Measurements from ENCODE around the gene PAOX.

PAOX gene

DNA sequence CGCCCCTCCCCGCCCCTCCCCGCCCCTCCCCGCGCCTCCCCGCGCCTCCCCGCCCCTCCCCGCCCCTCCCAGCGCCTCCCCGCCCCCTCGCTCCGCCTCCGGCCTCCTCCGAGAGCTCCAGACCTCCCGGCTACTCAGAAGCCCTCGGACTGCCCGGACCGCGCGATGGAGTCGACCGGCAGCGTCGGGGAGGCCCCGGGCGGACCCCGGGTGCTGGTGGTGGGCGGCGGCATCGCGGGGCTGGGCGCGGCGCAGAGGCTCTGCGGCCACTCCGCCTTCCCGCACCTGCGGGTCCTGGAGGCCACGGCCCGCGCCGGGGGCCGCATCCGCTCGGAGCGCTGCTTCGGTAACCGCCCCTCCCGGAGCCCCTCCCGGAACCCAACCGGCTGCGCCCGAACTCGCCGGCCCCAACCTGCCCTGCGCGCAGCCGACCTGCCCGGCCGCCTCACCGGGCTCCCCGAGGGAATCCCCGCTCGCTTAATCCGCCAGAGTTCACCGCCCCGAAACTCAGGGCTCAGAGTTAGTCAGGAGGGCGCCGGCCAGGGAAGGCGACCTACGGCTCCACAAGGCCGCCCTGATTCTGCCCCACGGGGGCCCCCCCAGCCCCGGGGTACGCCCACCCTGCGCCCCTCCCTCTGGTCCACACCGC is at the start of gene PAOX:
Gene PAOX (plus strand): TSS at position 111 of the 649 bp plus-strand sequence. CDS start 55 bp downstream, at position 166.
- DNase-seq (ENCODE audit: low spot score) = peak; percentile 51

DNA sequence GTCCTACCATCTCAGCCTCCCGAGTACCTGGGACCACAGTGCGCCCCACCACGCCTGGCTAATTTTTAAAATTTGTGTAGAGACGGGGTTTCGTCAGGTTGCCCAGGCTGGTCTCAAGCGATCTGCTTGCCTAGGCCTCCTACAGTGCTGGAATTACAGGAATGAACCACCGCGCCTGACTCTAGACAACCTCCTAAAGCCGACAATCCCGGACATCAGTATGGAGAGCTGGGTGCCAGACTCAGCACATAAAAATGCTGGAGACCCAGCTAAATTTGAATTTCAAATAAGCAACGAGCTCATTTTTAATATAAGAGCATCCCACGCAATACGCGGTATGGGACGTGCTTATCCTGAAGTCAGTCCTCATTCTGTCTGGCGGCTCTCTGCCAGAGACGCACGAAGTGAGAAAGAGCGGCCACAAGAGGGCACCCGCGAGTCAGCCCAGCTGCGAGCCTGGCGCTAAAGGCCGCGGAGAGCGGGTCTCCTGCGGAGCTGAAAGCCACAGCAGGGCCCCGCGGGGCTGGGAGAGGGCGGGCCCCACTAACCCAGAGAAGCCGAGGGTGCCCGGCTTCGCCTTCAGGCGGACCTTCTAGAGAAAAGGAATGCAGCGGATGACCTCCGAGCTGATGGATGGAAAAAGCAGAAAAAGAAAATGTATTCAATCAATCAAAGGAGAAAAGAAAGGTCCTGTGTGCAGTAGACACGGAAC is 49.4 kb upstream of the PAOX start:
- DNase-seq (ENCODE audit: low spot score) = peak; percentile 84

DNA sequence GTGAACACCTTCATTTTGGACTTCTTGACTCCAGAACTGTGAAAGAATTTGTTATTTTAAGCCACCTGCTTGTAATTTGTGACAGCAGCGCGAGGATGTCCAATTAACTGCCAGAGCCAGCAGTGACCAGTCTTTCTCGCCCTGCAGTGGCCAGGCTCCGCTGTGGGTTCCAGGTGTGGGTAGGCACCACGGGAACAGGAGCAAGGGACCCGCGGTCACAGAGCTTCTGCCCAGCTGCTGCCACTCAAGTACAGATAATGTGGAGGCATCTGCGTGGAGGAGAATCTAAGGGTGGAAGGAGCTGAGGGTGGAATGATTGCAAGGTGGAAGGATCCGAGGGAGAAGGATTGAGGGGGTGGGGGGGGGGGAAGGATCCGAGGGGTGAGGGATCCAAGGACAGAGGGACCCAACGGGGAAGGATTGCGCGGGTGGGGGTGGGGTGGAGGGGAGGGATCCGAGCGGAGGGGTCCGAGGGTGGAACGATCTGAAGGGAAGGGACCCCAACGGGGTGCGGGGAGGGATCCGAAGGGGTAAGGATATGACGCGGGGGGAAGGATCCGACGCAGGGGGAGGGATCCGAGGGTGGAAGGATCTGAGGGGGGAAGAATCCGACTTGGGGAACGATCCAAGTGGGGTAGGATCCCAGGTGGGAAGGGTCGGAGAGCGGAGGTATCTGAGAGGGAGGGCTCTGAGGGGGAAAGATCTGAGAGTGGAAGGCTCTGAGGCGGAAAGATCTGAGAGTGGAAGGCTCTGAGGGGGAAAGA is 45.9 kb upstream of the PAOX start:
- no peak for DNase-seq (ENCODE audit: low spot score)

DNA sequence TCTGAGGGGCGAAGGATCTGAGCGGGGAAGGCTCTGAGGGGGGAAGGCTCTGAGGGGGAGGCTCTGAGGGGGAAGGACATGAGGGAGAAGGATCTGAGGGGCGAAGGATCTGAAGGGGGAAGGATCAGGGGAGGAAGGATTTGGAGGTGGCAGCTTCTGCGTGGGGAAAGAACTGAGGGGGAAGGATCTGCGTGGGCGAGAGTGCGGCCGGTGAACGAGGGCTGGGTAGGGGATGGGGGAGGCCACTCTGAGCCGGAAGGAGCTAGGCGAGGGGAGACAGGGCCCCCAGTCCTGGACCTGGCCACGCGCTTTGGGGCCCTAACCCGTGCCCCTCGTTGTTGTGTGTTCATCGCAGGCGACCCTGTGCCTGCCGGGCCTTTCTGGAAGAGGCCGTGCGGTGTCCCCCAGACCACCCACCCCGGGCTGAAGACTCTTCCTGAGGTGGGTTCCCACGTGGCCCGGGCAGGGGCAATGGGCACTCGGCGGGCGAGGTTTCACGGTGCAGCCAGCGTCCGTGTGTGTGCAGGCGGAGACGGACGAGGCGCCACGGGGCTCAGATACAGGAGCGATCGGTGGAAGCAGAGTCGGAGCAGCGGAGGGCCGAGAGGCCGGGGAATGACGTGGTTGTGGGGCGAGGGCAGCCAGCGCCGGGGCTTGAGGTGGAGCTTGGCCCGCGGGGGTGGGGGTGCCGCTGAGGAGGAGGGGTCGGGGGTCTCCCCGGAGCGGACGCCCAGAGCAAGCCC is 44.4 kb upstream of the PAOX start:
- peak; percentile 32 for DNase-seq (ENCODE audit: low spot score)

DNA sequence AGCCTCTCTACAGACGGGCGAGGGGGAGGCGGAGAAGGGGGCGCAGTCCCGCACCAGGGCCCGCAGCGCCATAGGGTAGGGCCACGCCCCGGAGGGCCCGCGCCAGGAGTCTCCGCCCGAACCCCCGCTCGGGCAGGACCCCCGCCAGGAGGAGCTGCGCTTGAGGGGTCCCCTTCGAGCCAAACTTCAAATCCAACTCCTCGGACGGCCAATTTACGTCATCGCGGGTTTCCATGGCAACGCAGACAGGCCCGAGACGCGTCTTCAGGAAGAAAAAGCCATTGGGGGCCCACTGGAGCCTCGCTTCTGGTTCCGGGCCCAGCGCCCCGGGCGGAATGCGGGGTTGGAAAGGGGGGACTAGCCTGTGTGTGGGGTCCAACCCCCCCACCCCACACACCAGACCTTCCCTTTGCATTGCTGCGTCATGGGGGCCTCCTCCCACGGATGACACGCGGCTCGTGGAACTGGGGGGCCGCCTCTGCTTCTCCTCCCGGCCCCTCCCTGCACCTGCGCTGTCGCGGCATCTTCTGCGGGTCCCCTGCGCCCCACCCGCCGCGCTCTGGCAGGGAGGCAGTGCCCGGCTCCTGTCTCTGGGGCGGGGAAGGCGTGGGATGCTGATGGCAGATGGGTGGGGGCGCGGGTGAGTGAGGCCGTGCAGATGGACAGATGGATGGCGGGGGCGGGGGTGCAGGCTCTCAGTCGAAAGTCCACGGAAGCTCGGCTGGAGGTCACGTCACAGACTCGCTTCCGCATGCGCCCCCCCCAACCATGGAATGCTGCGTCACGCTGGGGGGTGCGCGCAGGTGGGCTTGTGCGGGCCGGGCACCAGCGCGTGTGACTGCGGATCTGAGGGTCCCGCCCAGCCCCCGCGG is 43.6 kb upstream of the PAOX start:
- peak; percentile 72 for DNase-seq (ENCODE audit: low spot score)

DNA sequence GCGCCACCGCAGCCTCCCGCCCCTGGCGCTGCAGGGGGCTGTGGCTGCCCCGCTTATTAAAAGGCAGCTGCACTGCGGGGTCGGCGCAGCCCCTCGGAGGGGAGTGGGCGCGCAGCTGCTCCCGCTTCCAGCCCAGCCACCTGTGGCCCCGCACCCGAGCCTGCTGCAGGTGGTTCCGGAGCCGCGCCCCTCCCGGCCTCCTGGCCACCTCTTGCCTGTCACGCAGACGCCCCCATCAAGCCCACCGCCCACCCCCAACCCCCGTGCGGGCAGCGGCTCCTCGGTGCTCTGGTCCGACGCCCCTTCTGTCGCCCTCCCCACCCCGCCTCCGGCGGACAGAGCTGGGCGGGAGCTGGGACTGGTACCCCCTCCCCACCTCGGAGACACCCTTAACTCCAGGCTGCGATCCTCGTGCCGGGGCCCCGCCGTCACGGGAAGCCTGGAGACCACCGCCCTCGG is 42.9 kb upstream of the PAOX start:
- DNase-seq (ENCODE audit: low spot score) = no peak

DNA sequence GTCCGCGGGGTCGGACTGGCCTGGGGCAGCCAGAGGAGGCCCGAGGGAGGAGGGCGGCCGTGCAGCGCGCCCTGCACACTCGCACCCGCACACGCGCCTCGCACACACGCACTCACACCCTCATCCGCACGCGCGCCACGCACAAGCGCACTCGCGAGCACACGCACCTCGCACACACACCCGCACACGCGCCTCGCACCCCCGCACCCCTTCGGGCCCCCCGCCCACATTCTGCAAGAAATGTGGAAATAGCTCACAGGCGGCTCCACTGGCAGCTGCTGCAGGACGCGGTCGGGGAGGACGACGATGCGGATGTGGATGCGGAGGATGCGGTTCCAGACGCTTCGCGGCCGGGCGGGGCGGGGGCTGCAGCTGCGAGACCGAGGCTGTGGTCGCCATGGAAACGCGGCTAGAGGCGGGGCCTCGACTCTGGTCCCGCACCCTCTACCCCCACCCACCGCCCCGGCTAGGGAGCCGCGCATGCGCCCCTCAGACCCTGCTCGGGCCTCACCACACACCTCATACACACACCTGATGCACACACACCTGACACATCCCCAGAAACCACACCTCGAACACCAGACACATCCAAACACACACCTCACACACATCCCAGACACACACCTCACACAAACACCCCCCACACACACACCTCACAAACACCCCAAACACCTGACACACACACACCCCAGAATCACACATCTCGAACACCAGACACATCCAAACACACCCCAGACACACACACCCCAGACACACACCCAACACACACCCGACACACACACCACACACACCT is 42.3 kb upstream of the PAOX start, which contains the start of gene CALY:
Gene CALY (minus strand): TSS at position 320 of the 793 bp plus-strand sequence. CDS start 7,907 bp downstream, outside the sequence.
- peak; percentile 89 for DNase-seq (ENCODE audit: low spot score)

DNA sequence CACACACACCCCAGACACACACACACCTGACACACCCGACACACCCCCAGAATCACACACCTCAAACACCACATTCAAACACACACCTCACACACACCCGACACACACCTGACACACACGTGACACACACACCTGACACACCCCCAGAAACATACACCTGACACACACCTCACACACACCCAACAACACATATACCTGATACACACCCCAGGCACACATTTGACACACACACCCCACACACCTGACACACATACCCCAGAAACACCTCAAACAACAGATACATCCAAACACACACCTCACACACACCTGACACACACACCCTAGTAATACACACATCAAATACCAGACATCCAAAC is 41.7 kb upstream of the PAOX start:
- DNase-seq (ENCODE audit: low spot score) = no peak

DNA sequence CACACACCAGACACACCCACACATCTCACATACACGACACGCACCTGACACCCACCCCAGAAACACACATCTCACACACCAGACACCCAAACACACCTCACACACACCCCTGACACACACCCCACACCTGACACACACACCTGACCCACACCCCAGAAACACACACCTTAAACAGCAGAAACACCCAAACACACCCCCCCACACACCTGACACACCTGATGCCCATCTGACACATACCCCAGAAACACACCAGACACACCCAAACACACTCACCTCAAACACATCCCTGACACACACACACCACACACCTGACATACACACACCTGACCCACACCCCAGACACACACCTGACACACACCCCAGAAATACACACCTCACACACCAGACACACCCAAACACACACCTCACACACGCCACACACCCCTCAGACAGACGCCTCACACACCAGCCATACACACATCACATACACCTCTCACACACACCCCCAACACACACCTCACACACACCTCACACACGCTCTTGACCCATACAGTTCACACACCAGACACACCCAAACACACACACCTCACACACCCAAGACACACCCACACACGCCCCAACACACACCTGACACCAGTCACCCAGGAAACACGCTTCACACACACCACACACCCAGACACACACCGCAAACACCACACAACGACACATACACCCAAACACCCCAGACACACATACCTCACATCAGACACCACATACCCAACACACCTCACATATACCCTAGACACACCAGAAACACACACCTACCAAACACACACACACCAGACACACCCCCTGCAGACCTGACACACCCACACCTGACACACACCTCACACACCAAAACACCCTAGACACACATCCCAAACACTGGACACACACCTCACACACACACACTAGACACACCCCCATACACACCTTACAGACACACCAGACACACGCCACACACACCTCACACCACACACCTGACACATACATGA is 40.7 kb upstream of the PAOX start:
- DNase-seq (ENCODE audit: low spot score) = no peak

DNA sequence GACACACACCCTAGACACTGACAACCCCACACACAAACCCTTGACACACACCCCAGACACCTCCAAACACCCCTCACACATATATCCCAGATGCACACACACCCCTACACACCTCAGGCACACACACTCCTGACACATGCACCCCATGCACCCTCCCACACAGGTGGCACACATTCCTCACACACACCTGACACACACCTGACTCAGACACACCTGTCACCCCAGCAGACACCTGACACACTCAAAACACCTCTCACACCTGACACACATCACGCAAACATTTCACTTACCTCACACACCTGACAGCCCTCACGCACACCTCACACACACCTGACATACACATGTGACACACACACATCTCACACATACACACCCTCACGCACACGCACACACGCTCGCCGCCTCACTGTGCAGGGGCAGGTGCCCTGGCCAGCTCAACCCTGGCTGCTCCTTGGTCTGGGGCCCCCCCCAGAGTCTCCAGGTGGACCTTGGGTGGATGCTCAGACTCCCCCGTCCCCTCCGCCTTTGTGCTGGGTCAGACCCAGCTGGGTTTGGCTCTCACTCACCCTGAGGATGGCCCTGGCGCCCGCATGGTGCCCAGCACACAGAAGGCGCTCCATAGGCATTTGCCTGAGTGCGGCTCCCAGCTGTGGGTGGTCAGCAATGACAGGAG is 39.2 kb upstream of the PAOX start:
- DNase-seq (ENCODE audit: low spot score) = no peak

DNA sequence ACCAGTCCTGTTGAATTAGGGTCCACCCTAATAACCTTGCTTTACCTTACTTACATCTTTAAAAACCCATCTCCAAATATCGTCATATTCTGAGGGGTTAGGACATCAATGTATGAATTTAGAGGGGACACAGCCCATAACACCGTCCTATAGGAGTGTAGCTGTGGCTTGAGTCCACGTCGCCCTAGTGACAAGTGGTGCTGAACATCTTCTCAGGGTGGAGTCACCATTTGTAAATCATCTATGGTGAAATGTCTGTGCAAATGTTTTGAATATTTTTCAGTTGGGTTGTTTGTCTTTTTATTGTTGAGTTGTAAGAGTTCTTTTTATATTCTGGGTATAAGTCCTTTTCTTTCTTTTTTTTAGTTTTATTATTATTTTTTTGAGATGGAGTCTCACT is 37.1 kb upstream of the PAOX start:
- DNase-seq (ENCODE audit: low spot score) = no peak

DNA sequence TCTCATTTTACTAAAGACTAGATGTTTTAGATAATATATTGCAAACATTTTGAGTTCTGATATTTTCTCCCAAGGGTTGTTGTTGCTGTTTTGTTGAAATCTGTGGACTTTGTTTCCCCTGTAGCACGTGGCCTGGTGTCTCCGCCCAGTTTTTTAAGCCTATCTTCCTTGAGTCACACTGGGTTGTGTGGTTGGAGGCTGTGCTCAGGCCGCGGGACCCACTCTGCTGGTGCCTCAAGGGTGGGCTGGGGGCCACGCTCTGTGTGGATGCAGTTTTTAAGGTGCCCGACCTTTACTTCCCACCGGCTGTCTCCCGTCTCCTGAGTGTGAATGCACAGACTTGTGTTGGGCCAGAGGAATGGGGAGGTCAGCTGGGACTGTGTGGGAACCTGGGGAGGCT is 36.1 kb upstream of the PAOX start:
- no peak for DNase-seq (ENCODE audit: low spot score)

DNA sequence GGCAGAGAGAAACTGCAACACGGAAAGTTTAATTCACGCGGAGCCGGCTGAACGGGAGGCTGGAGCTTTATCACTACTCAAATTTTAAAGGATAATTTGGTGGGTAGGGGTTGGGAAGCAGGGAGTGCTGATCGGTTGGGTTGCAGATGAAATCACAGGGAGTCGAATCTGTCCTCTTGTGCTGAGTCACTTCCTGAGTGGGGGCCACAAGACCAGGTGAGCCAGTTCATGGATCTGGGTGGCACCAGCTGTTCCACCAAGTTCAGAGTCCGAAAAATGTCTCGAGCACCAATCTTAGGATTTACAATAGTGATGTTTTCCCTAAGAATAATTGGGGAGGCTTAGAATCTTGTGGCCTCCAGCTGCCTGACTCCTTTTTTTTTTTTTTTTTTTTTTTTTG is 35.5 kb upstream of the PAOX start:
- DNase-seq (ENCODE audit: low spot score) = no peak

DNA sequence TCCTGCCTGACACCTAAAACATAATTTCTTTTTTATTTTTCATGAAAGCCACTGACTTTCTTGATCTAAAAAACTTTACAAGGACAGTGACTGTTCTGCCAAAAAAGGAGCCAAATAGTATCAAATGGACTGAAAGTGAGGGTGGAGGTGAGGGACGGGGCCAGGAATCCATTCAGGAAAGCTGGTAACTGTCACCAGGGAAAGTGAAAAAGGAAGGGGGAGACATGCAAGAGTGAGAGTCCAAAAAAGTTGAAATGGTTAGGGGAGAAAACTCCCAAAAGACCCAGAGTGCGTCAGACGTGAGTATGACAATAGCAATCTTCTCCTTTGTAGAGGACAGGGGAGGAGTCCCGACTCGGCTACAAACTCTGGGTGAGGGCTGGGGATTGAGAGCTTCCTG is 34.8 kb upstream of the PAOX start:
- no peak for DNase-seq (ENCODE audit: low spot score)

DNA sequence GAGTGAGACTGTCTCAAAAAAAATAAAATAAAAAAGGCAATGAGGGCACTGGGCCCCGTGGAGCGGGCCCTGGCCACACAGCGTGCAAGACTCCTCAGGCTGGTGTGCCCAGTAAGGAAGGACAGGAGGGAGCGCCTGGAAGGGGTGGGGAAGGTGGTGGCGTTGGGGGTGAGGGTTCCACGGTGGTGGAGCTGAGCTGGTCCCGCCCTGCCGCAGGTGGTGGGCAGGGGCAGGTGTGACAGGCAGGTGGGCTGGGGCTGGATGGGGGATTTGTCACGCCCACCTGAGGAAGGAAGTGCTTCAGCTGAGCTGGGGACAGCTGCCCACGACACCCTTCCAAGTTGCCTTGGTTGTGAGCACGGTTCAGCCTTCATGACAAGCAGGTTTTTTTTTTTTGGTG is 32.6 kb upstream of the PAOX start:
- DNase-seq (ENCODE audit: low spot score) = no peak

DNA sequence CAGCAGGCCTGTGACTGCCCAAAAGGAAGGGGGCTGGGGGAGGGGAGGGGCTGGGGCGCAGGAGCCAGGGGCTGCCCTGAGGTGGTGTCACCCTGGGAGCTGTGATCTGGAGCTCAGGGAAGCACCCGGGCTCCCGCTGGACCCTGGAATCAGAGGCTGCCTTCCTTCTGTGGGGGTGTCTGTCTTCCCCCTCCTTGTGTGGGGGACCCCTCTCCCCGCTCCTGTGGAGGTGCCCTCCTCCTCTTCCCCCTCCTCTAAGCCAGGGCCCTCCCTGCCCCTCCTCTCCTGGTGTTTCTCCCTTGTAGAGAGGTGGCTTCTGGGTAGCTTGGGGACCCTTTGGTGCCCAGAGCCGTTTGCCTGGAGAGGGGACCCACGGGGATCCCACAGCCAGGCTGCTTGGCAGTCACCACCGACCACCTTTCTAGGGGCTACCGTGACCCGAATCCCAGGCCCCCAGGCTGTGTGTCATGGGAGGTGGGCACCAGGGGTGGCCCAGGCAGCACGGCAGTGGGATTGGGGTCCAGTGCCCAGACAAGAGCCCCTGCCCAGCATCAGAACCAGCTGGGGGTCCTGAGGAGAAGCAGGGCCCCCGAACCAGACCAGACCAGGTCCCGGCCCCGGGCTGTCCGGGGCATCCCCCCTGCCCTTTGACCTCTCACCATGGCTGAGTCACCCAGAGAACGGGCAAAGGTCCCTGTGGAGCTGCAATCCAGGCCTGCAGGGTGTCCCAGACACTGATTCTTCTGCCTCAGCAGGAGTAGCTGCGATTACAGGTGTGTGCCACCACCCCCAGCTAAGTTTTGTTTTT is 31.1 kb upstream of the PAOX start:
- no peak for DNase-seq (ENCODE audit: low spot score)

DNA sequence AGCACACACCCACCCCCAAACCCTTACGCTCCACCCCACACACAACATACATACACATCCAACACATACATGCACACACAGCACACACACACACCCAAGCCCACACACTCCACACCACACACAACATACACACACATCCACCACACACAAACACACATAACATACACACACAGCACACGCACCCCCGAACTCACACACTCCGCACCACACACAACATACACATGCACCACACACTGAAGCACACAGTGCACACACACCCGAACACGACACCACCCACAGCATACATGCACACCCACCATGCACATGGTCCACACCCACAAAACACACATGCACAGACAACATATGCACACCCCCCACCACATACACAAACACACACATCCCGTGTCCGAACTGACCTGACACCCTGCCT is 29.9 kb upstream of the PAOX start:
- no peak for DNase-seq (ENCODE audit: low spot score)

DNA sequence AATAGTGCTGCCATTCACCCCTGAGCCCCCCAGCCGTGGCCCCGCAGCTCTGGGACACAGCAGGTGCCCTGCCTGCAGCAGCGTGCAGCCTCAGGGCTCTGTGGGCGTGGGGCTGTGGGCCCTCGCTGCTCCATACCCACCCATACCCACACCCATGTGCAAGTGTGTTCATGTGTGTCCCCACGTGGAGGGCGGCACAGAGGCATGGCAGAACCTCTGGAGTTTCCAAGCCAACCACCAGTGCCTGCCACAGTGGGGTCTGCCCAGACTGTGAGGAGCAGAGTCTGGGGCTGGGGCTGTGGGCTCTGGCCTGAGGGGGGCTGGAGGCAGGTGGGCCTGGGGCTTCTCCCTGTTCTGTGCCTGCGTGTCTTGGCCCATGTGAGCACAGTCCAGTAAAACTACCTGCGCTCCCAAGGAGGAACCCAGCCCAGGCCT is 29.5 kb upstream of the PAOX start:
- no peak for DNase-seq (ENCODE audit: low spot score)

All from CD4-positive, alpha-beta T cell treated with Interleukin-6 at 100 ng/mL for 8 hours (primary cell).